GM12878 (cell line): ENCODE results near the gene HMBS. TPM values are rescaled to one million over a fixed set of nuclear protein-coding genes. Genes with fewer than 3 reads are reported as not detected.

Source experiments
- BHLHE40 ChIP-seq, 2 experiments: fragments of 450-650 bp in 1 of 2; IDR thresholded peaks; 2 replicates each; pipeline ENCODE4 v1.6.1; 2011 to 2017; ENCODE audit warnings: low read depth in 2 of 2, borderline replicate concordance in 1 of 2, improper control_type of control experiment in 1 of 2, low read length in 1 of 2, mild to moderate bottlenecking in 1 of 2
- CBFB ChIP-seq: IDR thresholded peaks from 2 replicates; pipeline ENCODE4 v1.6.1; 2016; ENCODE audit warnings: antibody characterized with exemption, low read depth
- ESRRA ChIP-seq: IDR thresholded peaks from 2 replicates; pipeline ENCODE4 v1.6.1; 2012; ENCODE audit warnings: mild to moderate bottlenecking, low read length, improper control_type of control experiment
- IKZF1 ChIP-seq: fragments of 450-650 bp; conservative IDR thresholded peaks from 2 replicates; pipeline ENCODE4 v1.6.1; 2017; ENCODE audit warnings: antibody characterized with exemption, mild to moderate bottlenecking
- JUND ChIP-seq: IDR thresholded peaks from 2 replicates; pipeline ENCODE4 v1.6.1; 2012; ENCODE audit warnings: low read depth, mild to moderate bottlenecking, low read length, improper control_type of control experiment, moderate library complexity
- NFIC ChIP-seq: IDR thresholded peaks from 2 replicates; pipeline ENCODE4 v1.6.1; 2012; ENCODE audit warnings: low read depth, mild to moderate bottlenecking, inconsistent platforms, low read length, moderate library complexity
- NRF1 ChIP-seq: conservative IDR thresholded peaks from 2 replicates; pipeline ENCODE4 v1.6.1; 2011; ENCODE audit warnings: mild to moderate bottlenecking, low read depth, low read length, improper control_type of control experiment
- PAX8 ChIP-seq: fragments of 450-650 bp; IDR thresholded peaks from 2 replicates; pipeline ENCODE4 v1.6.1; 2017; ENCODE audit warnings: mild to moderate bottlenecking, moderate library complexity
- PML ChIP-seq: IDR thresholded peaks from 2 replicates; pipeline ENCODE4 v1.6.1; 2012; ENCODE audit warnings: low read length, inconsistent platforms
- POLR2AphosphoS2 ChIP-seq: IDR thresholded peaks from 2 replicates; pipeline ENCODE4 v1.6.1; 2011; ENCODE audit warnings: low read depth, mild to moderate bottlenecking, low read length, improper control_type of control experiment, moderate library complexity
- RB1 ChIP-seq: fragments of 450-650 bp; formaldehyde crosslinking; IDR thresholded peaks from 2 replicates; pipeline ENCODE4 v1.6.1; 2017; ENCODE audit warnings: mild to moderate bottlenecking, borderline replicate concordance
- RCOR1 ChIP-seq: conservative IDR thresholded peaks from 2 replicates; pipeline ENCODE4 v1.6.1; 2012; ENCODE audit warnings: low read depth, low read length, improper control_type of control experiment
- SREBF2 ChIP-seq: IDR thresholded peaks from 2 replicates; pipeline ENCODE4 v1.6.1; 2012; ENCODE audit warnings: mild to moderate bottlenecking, low read length
- polyA plus RNA-seq, 11 experiments: library from polyadenylated mRNA; depleted of rRNA in 4 of 11; unstranded in 6 of 11; stranded (reverse) in 5 of 11; fragments of >200 nt; fragmentation: Nextera tagmentation in 4 of 11; fragmentation: Illumina TruSeq in 1 of 11; extraction: Ambion mirVana in 4 of 11; extraction: Trizol in 1 of 11; gene quantifications; 1 replicate in 1 of 11; 2 replicates in 10 of 11; pipeline versions ENCODE4 v1.2.1 to v1.2.3, GENCODE V29; 2011 to 2016; ENCODE audit warnings: inconsistent platforms in 2 of 11, missing spikeins in 2 of 11, low read depth in 1 of 11
- total RNA-seq, 4 experiments: library from RNA; depleted of rRNA in 3 of 4; stranded (reverse); fragments of >200 nt in 3 of 4; fragmentation: Illumina TruSeq in 1 of 4; extraction: Trizol in 1 of 4; gene quantifications; 2 replicates each; pipeline versions ENCODE4 v1.2.1 to v1.2.3, GENCODE V29; 2013 to 2021
- TF ChIP-seq, protein P1 (sequence below): fragments of 450-650 bp; formaldehyde crosslinking; IDR thresholded peaks from 2 replicates; pipeline ENCODE4 v1.5.0; 2022; ENCODE audit warnings: mild to moderate bottlenecking, missing genetic modification characterization
- TF ChIP-seq, protein P2 (sequence below): fragments of 450-650 bp; IDR thresholded peaks from 2 replicates; pipeline ENCODE4 v1.6.1; 2017; ENCODE audit warnings: mild to moderate bottlenecking, moderate library complexity
- TF ChIP-seq, protein P3 (sequence below): fragments of 450-650 bp; IDR thresholded peaks from 2 replicates; pipeline ENCODE4 v1.6.1; 2016; ENCODE audit warnings: mild to moderate bottlenecking
- TF ChIP-seq, protein P4 (sequence below): fragments of 450-650 bp; formaldehyde crosslinking; IDR thresholded peaks from 2 replicates; pipeline ENCODE4 v1.4.0; 2022; ENCODE audit warnings: mild to moderate bottlenecking, moderate library complexity

HMBS gene
- total and polyA plus RNA-seq, 10 of the 15 experiments (the other 5 are each of a cell fraction or from before 2014, with no cell fraction given) = 17.7 to 96.7 (median 49.7) TPM

DNA sequence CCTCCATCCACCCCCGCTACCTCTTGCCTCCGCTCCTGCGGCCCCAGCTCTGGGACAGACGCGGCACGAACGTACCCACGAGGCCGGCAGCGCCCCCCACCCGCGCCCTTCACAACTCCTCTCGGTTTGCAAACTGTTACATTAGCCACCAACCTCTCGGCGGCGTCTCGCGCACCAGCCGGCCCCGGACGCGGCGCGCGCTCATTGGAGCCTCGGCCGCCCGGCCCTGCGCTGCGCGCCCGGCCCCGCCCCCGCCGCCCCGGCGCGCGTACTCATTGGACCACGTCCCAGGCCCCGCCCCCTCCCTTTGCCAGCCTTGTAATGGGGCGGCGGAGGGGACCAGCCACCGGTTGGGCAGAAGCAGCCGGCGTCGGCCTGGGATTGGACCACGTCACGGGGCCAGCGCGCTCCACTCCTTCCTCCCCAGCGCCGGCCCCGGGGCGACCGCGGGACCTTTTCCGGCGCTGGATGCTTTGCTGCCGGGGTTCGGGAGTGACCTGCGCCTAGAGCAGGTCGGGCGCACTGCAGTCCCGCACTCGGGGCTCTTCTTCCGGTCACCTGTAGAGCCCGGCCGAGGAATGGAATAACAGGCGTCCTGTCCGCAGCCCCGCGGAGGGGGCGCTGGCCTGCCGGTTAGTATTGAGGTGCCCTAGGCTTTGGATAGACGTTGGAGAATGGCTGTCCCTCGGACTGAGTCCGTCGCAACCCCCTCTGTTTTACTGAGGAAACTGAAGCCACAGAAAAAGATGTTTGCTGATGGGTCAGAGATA is 27.5 kb upstream of the HMBS start, which contains the start of gene HYOU1 (continued):
- TF ChIP-seq IKZF1 (peak; percentile 67), SREBF2 (no peak), RCOR1 (no peak), RB1 (no peak; the same call in 1 of the 2 replicates), PML (peak; percentile 87), JUND (no peak), BHLHE40 (IDR thresholded peaks at IDR 0.05; ENCODE audit: borderline replicate concordance in 1 of 2, low read depth in 2 of 2, low read length in 1 of 2) (peak in 1 of 2 experiments; percentile 74; a peak in 2 of 4 replicates), CBFB (peak; percentile 63; the same call in 1 of the 2 replicates), ESRRA (no peak), NFIC (no peak), NRF1 (peak; percentile 27; the same call in 1 of the 2 replicates), POLR2AphosphoS2 (no peak; the same call in 1 of the 2 replicates), PAX8 (no peak)
- TF ChIP-seq, protein P1, sequence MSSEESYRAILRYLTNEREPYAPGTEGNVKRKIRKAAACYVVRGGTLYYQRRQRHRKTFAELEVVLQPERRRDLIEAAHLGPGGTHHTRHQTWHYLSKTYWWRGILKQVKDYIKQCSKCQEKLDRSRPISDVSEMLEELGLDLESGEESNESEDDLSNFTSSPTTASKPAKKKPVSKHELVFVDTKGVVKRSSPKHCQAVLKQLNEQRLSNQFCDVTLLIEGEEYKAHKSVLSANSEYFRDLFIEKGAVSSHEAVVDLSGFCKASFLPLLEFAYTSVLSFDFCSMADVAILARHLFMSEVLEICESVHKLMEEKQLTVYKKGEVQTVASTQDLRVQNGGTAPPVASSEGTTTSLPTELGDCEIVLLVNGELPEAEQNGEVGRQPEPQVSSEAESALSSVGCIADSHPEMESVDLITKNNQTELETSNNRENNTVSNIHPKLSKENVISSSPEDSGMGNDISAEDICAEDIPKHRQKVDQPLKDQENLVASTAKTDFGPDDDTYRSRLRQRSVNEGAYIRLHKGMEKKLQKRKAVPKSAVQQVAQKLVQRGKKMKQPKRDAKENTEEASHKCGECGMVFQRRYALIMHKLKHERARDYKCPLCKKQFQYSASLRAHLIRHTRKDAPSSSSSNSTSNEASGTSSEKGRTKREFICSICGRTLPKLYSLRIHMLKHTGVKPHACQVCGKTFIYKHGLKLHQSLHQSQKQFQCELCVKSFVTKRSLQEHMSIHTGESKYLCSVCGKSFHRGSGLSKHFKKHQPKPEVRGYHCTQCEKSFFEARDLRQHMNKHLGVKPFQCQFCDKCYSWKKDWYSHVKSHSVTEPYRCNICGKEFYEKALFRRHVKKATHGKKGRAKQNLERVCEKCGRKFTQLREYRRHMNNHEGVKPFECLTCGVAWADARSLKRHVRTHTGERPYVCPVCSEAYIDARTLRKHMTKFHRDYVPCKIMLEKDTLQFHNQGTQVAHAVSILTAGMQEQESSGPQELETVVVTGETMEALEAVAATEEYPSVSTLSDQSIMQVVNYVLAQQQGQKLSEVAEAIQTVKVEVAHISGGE (CRISPR knock-in tag) = no peak
- TF ChIP-seq, protein P2, sequence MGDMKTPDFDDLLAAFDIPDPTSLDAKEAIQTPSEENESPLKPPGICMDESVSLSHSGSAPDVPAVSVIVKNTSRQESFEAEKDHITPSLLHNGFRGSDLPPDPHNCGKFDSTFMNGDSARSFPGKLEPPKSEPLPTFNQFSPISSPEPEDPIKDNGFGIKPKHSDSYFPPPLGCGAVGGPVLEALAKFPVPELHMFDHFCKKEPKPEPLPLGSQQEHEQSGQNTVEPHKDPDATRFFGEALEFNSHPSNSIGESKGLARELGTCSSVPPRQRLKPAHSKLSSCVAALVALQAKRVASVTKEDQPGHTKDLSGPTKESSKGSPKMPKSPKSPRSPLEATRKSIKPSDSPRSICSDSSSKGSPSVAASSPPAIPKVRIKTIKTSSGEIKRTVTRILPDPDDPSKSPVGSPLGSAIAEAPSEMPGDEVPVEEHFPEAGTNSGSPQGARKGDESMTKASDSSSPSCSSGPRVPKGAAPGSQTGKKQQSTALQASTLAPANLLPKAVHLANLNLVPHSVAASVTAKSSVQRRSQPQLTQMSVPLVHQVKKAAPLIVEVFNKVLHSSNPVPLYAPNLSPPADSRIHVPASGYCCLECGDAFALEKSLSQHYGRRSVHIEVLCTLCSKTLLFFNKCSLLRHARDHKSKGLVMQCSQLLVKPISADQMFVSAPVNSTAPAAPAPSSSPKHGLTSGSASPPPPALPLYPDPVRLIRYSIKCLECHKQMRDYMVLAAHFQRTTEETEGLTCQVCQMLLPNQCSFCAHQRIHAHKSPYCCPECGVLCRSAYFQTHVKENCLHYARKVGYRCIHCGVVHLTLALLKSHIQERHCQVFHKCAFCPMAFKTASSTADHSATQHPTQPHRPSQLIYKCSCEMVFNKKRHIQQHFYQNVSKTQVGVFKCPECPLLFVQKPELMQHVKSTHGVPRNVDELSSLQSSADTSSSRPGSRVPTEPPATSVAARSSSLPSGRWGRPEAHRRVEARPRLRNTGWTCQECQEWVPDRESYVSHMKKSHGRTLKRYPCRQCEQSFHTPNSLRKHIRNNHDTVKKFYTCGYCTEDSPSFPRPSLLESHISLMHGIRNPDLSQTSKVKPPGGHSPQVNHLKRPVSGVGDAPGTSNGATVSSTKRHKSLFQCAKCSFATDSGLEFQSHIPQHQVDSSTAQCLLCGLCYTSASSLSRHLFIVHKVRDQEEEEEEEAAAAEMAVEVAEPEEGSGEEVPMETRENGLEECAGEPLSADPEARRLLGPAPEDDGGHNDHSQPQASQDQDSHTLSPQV = no peak
- TF ChIP-seq, protein P3, sequence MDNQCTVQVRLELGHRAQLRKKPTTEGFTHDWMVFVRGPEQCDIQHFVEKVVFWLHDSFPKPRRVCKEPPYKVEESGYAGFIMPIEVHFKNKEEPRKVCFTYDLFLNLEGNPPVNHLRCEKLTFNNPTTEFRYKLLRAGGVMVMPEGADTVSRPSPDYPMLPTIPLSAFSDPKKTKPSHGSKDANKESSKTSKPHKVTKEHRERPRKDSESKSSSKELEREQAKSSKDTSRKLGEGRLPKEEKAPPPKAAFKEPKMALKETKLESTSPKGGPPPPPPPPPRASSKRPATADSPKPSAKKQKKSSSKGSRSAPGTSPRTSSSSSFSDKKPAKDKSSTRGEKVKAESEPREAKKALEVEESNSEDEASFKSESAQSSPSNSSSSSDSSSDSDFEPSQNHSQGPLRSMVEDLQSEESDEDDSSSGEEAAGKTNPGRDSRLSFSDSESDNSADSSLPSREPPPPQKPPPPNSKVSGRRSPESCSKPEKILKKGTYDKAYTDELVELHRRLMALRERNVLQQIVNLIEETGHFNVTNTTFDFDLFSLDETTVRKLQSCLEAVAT = 0 out of 2 replicates have a peak, but pooled peaks have one; percentile 8
- TF ChIP-seq, protein P4, sequence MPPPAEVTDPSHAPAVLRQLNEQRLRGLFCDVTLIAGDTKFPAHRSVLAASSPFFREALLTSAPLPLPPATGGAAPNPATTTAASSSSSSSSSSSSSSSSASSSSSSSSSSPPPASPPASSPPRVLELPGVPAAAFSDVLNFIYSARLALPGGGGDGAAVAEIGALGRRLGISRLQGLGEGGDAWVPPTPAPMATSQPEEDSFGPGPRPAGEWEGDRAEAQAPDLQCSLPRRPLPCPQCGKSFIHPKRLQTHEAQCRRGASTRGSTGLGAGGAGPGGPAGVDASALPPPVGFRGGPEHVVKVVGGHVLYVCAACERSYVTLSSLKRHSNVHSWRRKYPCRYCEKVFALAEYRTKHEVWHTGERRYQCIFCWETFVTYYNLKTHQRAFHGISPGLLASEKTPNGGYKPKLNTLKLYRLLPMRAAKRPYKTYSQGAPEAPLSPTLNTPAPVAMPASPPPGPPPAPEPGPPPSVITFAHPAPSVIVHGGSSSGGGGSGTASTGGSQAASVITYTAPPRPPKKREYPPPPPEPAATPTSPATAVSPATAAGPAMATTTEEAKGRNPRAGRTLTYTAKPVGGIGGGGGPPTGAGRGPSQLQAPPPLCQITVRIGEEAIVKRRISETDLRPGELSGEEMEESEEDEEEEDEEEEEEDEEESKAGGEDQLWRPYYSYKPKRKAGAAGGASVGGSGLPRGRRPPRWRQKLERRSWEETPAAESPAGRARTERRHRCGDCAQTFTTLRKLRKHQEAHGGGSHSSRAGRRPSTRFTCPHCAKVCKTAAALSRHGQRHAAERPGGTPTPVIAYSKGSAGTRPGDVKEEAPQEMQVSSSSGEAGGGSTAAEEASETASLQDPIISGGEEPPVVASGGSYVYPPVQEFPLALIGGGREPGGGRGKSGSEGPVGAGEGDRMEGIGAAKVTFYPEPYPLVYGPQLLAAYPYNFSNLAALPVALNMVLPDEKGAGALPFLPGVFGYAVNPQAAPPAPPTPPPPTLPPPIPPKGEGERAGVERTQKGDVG = no peak
